GM18951 (cell line): ENCODE results near the gene THRB.

ENCODE experiments used
- POLR2A ChIP-seq: IDR thresholded peaks from 4 replicates; pipeline ENCODE4 v1.6.1; 2011; ENCODE audit warnings: mild to moderate bottlenecking; ENCODE audit not compliant: insufficient read length, insufficient read depth; ENCODE audit errors: extremely low read depth
- in situ Hi-C: fragments of 300-500 bp; cut with MboI; formaldehyde crosslinking; loops from one replicate; pipeline ENCODE4 v1.12.0; 2022; ENCODE audit warnings: low sequenced_read_pairs, mixed read lengths, inconsistent platforms; ENCODE audit not compliant: unreplicated experiment

THRB gene

GRCh38 chr3:24180616-24181015 is 314.0 kb downstream of the THRB start:
- no peak for TF ChIP-seq POLR2A
- in situ Hi-C loops, result no loop called here

DNA sequence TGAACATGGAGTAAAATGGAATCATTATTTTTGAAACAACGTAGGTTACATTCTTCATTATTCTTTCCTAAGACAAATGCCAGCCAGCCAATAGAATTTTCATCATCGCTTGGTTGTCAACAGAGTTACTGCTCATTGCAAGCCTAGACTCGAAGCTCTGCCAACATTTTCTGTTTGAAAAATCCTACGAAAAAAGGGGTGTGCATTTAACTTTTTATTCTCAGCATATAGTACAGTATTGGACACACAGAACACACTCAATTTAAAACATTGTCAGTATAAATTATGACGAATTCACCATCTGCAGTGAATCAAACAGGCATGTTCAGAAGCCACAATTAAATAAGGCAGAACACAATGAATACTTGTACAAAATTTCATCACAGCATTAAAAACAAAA is 317.4 kb downstream of the THRB start:
- in situ Hi-C loops, result no loop called here
- TF ChIP-seq POLR2A, result no peak

DNA sequence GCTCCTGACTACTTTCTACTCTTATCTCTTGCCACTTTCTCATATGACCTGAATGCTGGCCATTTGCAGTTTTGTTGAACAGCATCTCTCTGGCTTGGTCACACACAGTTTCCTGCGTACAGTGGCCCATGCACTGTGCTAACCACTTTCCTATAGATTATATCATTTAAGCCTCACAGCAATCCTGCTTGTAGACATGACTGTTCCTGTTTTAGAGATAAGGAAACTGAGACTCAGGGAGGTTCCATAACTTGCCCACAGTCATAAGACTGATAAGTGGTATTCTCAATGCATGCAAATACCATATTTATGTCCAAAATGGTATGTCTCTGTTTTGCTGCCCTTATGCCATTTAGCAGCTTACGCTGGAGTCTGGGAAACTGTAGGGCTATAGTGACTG is 320.0 kb downstream of the THRB start:
- TF ChIP-seq POLR2A, result no peak
- in situ Hi-C loops, result no loop called here

DNA sequence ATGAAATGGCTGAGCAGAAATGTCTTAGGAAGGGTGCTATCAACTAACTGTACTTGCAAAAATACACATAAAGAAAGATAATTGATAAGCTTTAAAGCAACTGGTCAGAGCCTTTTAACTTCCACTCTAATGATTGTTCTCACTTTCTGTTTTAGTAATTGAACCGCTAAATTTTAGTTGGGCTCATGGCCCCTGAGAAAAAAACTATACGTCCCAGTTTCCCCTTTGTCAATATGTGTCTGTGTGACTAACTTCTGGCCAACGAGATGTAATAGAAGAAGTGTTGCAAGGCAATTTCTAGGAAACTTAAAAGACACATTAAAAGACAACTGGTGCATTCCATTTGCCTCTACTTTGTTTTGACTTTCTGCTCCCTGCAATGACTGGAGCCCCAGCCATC is 325.7 kb downstream of the THRB start:
- TF ChIP-seq POLR2A, result no peak
- in situ Hi-C loops, result no loop called here

- no peak for TF ChIP-seq POLR2A
- in situ Hi-C loops, result no loop called here
Measured at GRCh38 chr3:24167429-24167828, 327.2 kb downstream of the THRB start.

- in situ Hi-C loops, result no loop called here
- TF ChIP-seq POLR2A, result no peak
Measured at GRCh38 chr3:24166515-24166914, 328.1 kb downstream of the THRB start.

- in situ Hi-C loops, result no loop called here
- TF ChIP-seq POLR2A, result no peak
Measured at GRCh38 chr3:24165603-24165982, 329.1 kb downstream of the THRB start.

- in situ Hi-C loops, result no loop called here
- TF ChIP-seq POLR2A, result no peak
Measured at GRCh38 chr3:24164967-24165602, 329.6 kb downstream of the THRB start.

GRCh38 chr3:24162929-24163328 is 331.7 kb downstream of the THRB start:
- in situ Hi-C loops, result no loop called here
- no peak for TF ChIP-seq POLR2A

DNA sequence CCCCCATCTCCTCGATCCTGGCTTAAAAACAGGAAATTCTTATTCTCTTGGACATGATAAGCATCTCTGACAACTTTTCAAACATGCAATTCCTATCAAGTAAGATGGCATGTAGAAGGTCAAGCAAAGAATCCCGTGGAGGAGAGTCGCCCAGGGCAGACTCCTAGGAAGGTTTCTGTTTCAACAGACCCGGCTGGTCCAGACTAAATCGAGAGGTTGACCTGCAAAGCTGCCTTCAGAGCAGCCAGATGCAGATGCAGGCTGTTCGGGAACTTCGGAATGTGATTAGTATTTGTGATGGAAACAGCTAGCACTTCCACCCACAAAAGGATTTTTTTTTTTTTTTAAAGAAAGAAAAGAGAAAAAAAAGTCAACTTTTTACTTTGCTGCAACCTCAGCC is 332.8 kb downstream of the THRB start:
- TF ChIP-seq POLR2A, result no peak
- in situ Hi-C loops, result no loop called here

GRCh38 chr3:24160424-24161095 is 334.1 kb downstream of the THRB start:
- TF ChIP-seq POLR2A, result no peak
- in situ Hi-C loops, result no loop called here

DNA sequence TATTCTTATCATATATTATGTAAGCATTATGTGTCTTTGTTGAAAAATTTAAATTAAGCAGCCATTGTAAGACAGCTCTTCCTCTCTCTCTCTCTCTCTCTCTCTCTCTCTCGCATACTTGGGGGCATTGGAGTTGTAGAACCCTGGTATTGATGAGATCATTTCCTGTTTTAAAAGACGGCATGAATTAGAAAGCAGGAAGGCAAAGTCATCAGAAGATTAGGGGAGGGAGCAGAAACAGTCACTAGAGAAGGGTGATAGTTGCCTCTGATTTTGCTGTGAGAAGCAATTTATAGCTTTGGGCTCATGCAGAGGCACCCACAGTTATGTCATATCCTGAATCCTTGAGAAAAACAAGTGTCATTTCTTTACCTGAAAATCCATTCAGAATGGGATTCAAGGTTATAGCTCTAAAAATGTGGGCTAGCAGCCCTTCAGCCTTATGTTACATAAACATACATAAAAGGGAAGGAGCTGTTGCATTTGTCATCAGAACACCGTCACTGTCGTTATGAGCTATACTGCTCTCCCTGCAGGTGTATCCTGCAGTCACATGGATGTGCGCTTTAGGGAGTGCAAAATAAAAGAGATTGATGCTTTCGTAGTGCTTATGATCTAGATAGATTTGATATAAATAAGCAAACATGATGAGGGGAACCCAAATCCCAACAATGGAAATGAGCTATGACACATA is 335.7 kb downstream of the THRB start:
- TF ChIP-seq POLR2A, result no peak
- in situ Hi-C loops, result no loop called here

GRCh38 chr3:24157106-24157505 is 337.5 kb downstream of the THRB start:
- in situ Hi-C loops, result no loop called here
- no peak for TF ChIP-seq POLR2A

DNA sequence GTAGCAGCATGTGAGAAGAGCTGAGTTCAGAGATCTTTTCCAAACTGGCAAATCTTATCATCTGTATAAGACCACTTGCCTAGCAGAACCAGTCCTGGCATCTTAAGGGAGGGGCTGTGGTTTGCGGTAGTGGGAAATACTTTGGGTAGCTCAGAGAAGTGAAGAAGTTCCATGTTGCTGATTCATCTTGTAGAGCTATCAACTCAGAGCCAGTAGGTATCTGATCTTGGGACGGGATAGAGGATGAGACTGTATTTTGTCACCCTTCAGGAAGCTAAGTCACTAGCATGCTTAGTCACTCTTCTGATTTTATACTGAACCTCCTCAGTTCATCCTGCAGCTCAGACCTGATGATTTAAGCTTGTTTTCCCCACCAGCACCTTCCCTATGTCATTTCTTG is 338.2 kb downstream of the THRB start:
- TF ChIP-seq POLR2A, result no peak
- in situ Hi-C loops, result no loop called here
